Fibroblast of skin of abdomen (primary cell): ENCODE results near the gene SHROOM3.

Experiments used
- DNase-seq: peaks from one replicate; pipeline ENCODE4 v3.0.0-alpha.2; 2013

The SHROOM3 gene

DNA sequence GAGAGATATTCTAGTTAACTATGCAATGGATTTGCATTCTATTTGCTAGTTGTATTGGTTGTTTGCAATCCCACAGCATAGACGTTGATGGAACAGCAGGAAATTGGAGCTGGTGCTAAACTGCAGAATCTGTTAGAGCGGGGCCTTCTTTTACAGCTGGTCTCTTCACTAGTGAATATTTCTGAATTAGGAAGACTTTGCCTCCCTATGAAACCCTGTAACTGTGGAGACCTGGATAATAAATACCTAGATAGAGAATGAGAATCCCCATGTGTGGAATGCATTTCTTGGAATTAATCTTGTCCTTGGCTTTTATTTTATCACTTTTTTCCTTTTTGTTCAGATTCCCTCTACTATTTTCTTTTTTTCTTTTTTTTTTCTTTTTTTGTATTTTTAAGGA is 109.7 kb downstream of the SHROOM3 start:
- DNase-seq: no peak

DNA sequence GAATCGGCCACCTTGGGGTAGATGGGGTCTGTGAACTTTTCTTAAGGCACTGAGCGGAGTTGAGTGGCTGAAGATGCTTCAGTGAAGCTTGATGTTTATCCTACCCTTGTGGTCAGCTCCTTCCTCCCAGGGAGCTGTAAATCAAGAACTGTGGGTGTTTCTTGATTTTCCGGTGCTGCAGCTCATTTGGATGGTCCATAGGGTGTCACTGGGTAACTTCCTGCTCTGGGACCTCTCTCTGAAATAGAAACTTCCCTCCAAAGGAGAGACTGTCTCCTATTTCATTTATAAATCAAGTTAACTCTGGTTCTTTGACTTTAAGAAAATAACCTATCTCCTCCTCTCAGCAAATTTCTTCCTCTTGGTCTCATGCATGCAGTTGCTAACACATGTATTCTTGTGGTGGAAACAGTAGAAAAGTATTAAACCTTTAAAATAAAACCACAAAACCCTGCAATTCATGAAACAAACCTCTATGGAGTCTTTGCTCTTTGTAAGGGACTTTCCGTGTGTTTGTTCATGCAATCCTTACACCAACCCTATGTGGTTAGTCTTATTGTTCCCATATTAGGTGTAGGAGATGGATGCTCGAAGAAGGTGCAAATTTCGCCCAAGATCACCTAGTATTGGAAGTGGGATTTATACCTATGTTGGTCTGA is 110.3 kb downstream of the SHROOM3 start:
- DNase-seq: peak; percentile 75

DNA sequence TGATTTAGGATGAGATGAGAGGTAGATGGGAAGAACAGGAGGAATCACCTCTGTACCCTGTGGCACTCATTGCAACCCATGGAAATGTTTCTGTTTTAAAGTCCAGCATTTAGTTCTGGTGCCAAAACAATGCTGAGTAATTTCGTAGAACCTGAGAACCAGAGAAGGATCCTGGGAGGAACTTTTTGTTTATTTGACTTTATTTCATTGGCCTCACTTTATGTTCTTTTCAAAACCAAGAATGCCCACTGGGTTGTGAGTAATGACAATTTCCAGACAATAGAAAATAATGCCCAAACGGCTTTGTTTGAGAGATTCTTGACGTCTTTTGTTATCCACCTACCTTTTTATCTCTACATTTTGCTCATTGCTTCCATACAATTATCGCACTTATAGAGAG is 111.3 kb downstream of the SHROOM3 start:
- DNase-seq: no peak

DNA sequence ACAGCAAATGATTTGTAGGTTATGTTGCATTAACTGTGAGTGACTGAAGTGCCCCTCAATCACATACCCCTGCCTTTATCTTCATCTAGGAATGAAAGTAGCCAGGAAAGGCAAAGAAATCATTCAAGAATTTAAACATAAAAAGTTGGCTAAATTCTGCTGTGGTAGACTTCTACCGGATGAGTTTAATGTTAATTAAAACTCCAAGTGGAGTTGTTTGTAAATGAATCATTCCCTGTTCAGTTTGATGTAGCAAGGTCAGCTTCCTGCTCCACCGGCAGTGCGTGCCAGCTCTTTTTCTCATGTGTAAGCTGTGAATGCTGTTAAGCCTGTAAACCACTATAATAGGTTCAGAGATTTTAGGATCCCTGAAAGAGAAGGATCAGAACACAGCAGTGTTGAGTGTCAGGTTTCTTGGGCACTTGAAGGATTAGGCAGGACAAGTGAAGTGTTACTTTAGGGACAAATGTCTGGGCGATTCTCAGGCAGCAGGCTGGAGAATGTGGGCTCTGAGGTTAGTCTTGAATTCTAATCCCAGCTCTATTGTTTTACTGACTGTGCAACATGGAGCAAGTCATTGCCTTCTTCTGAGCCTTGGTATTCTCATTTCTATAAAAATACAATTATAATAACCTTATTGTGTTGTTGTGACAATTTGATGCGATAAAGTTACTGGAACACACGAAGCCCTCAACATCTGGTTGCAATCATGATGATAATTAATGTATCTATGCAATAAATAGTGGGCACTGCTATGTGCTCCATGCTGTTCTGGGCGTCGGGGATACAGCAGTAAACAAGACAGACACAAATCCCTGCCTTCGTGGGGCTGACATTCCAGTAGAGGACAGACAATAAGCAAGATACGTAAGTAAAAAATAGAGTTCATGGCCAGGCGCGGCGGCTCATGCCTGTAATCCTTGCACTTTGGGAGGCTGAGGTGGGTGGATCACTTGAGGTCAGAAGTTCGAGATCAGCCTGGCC is 112.0 kb downstream of the SHROOM3 start:
- DNase-seq: peak; percentile 94

DNA sequence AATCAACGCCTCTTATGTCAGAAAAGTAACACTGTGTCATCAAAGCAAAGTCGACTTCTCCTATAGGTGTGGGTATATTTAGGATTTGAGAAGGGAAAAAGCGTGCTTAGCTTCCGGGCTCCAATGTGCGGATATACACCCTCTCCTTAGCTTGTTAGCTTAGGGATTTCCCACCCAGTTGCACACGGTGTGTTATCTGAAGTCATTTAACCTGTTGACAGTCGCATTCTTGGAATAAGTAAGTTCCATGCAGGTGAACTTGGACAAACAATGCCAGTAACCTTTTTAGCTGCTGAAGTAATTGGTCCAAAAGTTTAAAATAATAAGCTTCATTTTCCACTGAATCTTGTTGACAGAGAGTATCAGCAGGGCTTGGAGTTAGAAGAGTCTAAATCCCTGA is 113.7 kb downstream of the SHROOM3 start:
- DNase-seq: no peak

DNA sequence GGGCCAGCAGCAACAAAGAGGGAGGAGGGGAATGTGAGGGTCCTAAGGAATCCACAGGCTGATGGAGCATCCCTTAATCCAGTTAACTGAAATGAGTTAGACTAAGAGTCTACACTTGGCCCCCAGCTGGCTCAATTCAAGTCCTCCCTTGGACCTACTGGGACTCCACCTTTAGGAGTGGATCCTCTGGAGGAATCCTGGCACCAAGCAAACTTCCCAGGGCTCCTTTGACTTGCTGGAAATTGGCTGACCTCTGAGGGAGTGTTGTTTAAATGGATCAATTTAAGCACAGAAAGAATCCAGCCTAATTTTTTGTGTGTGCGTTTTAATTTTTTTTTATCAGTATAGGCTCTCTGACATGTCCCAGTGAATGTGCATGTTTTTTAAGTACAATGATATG is 114.7 kb downstream of the SHROOM3 start:
- DNase-seq: no peak

DNA sequence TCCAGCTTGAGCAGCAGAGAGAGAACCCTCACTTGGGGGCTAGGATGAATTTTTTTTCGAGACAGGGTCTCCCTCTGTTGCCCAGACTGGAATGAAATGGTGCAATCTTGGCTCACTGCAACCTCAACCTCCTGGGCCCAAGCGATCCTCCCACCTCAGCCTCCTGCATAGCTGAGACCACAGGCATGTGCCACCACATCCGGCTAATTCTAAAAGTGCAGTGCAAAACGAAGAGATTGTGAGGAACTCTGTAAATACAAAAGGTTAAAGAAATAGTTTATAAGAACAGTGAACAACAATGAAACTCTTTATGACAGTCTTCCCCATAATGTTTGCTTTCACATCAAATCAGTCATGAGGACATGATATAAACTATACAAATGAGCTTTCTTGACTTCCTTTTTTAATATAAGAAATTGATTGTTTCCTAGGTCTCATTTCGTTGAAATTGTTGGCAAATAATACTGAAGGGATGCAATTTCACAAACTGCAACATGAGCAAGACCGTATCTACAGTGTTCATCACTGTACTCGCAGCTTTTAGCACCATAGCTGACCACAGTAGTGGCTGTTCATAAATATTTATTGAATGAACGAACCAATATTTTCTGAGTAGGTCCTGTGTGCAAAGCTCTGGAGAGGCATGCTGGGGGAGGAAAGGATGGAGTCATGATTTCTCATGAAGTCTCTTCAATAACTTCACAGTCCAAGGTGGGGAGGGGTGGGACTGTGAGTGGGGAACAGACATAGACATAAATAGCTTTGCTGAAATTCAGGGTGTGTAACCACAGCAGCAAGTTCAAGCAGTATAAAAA is 116.1 kb downstream of the SHROOM3 start:
- DNase-seq: peak; percentile 36

DNA sequence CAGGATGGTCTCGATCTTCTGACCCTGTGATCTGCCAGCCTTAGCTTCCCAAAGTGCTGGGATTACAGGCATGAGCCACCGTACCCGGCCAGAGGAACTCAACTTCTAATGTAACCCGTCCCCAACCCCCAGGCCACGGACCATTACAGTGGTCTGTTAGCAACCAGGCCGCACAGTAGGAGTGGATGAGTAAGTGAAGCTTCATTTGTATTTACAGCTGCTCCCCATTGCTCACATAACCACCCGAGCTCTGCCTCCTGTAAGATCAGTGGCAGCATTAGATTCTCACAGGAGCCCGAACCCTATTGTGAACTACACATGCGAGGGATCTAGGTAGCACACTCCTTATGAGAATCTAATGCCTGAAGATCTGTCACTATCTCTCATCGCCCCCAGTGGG is 119.6 kb downstream of the SHROOM3 start:
- no peak for DNase-seq

DNA sequence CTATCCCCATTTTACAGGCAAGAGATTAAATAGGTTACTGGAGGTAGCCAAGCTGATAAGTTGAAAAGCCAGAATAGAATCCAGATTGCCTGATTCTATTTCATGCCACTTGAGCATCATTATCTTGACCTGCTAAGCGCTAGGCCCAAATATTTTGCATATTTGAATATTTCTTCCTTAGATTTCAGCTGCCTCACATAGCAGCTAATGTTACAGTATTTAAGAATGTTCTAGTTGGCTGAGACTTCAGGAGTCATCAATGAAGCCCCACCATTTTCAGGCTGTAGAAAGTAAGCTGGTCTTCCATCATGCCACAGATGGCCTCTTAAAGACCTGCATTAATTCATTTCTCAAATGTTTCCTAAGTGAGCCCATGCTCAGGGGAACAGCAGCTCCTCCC is 121.4 kb downstream of the SHROOM3 start:
- DNase-seq: peak; percentile 42

DNA sequence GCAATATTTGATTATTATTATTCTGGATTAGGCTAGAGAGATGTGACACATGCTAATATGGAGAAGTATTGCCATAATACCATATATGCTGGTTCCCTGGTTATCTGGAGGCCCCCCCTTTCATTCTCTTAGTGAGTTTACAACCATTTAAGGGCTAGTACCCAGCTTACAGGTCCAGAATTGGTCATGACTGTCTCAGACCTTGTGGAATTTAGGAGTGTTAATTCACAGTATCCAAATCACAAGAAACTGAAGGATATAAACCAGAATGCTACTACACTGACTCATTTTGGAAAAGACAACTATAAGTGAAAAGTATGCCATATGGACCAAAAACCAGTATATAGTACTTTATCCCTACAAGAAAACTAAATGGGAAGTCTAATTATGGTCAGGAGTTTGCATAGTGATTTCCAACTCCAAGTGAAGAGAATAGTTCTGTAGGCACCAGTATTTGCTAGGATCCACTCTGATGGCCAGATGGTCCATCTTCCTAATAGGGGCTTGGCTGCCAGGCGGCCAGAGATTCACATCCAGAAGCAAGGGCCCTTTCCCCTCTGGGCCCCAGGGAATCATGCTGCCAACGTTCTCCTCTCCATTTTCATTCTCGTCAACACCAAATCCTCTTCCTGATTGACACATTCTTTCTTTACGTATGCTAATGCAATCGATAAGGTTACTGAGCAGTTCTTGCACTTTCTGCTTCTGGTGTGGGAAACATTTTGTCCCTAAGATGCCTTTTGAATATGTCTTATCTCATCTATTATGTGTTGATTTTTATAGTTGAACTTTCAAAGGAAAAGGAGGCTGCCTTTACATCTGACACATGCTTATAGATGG is 123.6 kb downstream of the SHROOM3 start:
- DNase-seq: peak; percentile 92

DNA sequence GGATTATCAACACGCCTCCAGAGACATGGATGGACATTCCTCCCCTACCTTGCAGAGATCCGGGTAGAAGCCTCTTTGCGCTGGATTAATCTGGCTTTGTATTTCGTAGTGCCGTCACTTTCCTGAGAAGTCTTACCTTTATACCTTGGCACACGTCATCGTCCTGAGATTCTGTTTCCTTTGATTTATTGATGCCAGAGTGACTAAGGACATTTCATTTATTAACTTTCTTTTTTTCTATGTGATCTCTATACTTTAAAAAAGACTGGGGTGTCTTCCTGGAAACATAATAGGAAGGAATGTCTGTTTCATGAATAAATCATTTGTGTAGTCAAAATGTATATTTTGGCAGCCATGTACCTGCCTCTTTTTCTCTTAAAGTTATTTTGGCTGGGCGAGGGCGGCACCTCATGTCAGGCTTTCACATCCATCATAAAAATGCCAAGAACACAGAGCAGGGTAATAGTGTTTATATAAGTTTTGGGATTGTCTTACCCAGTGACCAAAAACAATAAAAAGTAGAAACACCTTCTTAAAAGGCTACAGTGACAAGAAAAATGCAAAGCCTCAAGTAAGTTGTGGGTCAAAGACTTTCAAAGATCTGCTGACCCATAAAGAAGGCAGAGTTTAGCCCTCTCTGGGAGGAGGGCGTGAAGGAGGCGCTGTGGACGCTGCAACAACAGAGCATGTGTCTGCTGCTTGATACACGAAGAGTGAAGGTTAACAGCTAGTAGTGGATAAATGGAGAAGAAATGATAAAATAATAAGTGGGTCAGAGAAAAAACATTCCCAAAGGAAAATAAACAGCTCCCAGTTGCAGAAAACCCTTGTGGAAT is 124.4 kb downstream of the SHROOM3 start:
- DNase-seq: no peak

DNA sequence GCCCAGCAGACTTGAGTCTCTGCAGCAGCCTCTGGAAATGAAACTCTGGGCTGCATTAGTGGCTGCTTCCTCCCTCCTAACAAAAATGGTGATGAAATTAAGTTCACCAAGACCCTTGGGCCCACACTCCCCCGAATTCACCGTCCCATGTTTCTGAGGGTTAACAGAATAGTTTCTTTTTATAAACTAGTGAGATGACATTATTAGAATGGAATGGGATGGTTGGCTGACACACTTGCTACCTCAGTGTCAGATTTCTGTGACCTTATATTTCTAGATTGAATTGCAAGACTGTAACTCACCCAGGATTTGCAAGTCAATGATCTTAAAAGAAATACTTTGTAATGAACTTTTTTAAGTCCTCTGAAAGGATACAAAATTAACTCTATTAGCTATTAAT is 127.1 kb downstream of the SHROOM3 start:
- DNase-seq: peak; percentile 90

DNA sequence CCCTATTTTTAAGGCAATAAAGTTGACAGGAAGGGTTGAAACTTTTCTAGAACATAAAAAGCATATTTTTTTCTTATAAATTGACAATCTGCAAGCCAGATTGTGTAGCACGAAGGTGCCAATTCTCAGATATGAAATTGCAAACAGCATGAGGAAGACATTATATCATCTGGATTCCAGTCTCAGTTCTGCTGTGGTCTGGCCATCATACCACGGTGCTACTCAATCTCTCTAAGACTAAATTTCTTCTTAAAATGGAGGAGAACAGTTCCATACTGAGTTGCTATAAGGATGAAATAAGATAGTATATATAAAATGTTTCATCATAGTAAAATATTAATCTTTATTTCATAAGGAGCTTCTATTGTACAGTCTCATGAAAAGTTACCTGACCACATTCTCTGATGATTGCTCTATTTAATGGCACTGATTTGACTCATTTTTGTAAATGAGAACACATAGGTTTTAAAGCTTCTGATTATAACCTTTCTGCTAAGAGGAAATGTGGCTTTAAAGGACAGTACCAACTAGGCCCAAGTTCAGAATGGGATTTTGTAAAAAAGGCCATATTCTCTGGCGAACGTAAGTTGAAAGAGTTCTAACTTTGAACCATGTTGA is 127.9 kb downstream of the SHROOM3 start:
- DNase-seq: peak; percentile 63

DNA sequence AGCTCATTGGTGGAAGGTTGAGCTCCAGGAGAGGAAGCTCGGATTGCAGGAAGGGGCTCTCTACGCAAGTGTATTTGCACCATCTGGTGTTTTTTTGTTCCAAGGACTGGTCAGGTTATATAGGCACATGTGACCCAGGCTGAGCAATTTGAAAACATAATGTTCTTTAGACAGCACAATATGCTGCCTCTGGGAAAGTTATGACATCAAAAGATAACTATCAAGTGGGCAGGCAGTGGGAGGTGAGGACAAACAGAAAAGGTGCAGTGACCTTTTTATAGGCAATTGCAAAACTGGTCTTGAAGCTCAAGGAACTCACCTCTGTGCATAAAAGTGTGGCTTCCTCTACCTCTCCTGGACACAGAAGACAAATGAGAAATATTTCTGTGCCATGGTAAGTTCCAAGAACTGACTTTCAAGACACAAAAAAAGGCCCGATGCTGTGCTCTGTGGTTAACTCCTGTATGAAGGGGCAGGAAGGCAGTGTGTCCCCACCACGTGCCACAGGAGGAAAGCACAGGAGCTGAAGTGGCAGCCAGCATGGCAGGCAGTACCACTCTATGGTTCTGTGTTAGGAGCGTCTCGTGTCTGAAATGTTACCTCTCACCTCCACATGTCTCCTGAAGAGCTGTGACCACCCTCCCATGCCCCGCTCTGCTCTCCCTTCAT is 128.6 kb downstream of the SHROOM3 start:
- no peak for DNase-seq

DNA sequence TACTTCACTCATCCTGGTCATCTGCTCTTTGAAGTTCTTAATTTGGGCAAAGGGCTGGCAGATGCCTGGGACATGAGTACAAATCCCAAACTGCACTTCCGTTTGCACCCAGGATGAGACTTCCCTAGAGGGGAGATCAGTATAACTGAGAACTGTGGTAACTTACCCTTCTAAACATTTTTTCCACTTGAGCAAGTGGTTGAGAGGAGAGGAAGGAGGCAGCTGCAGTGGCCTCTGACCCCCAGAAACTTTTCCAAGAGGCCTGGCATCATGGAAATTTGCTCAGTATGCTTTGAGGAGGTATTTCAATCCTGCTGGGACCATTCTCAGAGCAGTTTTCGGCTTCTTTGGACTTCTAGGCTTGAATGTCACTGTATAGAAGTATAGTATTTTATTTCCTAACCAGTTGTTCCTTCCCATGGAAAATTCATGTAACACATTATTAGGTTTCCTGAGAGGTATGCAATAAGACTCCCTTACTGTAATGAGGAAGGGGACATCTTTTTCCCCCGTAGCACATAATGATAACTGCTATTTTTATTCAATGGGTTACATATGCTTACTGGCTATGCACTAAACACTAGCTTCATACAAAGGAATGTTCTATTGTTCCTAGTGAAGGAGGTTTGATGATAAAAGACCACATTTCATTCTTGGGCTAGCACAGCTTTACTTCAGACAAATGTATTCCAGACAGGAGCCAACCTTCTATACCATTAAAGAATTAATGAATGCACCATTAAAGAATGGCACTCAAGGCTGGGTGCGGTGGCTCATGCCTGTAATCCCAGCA is 129.3 kb downstream of the SHROOM3 start:
- DNase-seq: peak; percentile 50

DNA sequence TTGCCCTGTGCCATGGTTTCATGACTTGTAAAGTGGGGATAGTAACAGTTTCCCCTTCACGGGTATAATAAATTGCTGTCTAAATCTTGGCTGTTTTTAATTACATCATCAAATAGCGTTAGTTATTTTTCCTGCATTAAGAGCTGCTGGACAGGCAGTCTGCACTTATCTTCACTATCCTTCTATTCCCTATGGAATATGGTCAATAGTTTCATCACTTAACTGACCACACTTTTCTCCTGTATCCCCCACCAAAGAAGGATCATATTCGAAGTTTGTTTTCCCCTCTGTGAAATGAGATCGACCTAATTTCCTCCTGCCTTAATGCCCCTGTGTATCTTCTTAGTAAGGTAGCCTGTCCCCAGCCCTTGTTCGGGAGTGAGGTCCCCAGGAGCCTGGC is 133.2 kb downstream of the SHROOM3 start:
- DNase-seq: no peak

DNA sequence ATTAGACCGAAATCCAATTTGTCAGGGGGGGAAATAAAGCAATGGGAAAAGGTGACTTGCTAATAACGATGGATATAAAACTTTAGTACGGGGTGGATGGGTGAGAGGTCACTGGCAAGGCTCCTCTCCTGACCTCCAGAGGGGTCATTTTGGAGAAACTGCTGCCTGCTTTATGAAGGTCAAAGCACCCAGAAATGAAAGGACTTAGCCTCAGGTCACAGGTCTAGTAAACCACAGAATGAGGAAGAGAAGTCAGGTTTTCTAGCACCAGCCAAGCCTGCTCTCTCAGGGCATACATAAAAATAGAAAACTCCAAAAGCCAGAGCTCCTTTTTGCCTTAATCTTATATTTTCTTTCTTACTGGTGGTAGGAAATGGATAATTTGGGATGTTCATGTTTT is 134.2 kb downstream of the SHROOM3 start:
- no peak for DNase-seq

DNA sequence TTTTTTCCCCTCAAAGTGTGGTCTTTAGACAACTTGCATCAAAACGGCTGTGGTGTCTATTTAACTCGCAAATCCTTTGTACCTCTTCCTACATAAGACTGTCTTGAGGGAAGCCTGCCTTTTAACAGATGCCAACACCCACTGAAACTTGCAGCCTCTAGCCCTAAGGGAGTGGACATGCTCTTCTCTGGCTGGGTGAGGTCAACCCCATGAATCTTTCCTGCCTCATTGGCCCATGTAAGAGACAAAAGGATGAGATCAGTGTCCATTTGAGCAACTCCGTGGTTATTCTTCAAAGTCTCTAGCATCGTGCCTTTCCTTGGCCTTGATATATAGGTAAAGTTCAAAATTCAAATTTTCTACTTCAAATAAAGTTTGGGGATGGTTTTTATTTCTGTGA is 134.7 kb downstream of the SHROOM3 start:
- DNase-seq: no peak
